NCI-H2107 (cell line): ENCODE results near the gene LYPD6B.

Experiments used
- DNase-seq: peaks from one replicate; lab custom pipeline; 2025; lab: John Stamatoyannopoulos, UW

Gene LYPD6B

DNA sequence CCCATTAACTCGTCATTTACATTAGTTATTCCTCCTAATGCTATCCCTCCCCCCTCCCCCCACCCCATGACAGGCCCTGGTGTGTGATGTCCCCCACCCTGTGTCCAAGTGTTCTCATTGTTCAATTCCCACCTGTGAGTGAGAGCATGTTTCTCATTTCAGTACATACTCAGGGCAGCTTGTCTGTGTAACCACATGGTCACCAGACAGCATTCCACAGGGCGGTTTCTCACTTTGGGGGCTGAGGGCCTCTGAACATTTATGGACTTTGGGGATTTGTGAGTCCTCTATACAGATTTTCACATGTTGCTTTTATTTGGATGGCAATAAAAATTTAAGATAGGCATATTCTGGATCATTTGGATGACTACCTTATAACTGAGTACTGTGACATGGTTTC, 84.0 kb downstream of the LYPD6B start:
- DNase-seq: no peak

GRCh38 chr2:149125031-149125725, 86.7 kb downstream of the LYPD6B start:
- DNase-seq: peak; percentile 16

DNA sequence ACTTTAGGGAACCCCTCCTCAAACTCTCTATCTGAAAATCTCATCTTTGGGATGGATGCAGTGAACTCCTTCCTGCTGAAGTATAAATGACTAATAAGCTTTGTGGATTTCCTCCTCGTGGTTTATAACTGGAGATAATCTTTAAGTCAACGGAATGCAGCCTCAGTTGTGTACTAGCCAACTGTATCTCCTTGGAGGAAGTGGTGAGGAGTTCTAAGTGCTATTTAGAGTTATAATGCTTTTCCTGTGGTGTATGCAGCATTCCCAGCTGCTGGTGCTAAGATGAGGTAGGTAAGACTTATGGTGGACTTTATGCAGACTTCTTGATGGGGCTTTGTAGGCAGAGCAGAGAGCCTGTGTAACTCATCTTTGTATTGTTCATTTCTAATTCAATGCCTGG, 90.9 kb downstream of the LYPD6B start:
- DNase-seq: no peak

- no peak for DNase-seq
Observed at GRCh38 chr2:149132339-149132738, 93.8 kb downstream of the LYPD6B start.

DNA sequence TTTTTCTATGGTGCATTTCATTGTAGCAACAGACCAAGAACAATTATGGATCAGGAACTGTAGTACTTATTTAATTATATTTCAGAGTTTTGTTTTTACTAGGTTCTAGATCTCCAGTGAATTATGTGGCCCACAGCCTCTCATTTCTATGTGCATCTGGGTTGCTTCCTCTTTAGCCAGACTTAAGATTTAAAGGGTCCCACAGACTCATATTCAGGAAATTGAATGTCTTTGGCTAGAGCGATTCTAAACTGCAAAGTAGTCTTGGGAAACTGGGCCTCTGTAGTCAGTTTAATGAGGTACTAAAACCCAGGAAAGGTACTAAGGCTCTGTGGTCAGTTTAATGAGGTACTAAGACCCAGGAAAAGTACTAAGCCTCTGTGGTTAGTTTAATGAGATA, 94.4 kb downstream of the LYPD6B start:
- no peak for DNase-seq

- DNase-seq: no peak
Observed at GRCh38 chr2:149134335-149134923, 95.9 kb downstream of the LYPD6B start.

GRCh38 chr2:149136111-149136510, 97.6 kb downstream of the LYPD6B start:
- no peak for DNase-seq

- no peak for DNase-seq
Observed at GRCh38 chr2:149141046-149141445, 102.5 kb downstream of the LYPD6B start.

GRCh38 chr2:149143734-149144133, 105.2 kb downstream of the LYPD6B start:
- no peak for DNase-seq

DNA sequence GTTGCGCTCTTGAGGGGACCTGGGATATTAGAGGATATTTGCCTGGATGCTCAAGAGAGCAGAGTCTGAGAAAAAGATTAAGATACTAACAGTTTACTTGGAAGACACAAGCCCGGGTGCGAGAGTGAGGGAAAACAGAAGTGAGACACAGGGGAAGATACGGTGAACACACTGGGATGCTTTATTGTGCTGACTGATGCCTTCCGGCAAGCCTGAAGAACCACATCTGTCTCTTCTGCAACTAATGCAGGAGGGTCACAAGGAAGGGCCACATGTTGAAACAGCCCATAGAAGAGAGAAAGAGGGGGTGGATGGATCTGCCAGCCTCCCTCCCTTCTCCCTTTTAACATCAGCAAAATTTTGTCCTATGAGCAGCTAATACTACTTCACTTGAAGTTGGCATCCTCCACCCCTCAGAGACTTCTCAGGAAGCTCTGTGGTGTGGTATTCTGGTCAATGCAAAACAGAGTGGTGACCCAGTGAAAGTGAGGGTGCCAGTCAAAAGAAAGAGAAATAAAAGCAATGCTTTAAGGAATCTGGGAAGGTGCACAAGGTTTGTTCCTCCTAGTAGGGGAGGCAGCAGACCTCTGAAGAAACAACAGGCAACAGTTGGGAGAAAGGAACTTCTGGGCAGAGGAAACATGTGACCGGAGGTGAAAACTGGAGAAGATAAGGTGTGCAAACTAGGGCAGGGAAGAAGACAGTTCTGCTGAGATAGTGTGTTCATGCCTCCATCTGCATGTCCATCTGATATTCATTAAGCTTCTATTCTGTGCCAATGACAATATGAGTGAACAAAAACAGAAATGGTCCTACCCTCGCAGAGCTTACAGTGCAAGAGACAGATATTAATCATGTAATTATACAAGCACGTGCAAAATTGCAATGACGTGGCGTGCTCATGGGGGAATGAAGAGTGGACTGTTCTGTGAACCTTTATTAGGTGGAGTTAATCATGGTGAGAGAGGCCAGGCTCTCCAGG, 107.1 kb downstream of the LYPD6B start:
- DNase-seq: no peak

- DNase-seq: no peak
Observed at GRCh38 chr2:149146876-149147275, 108.4 kb downstream of the LYPD6B start.

DNA sequence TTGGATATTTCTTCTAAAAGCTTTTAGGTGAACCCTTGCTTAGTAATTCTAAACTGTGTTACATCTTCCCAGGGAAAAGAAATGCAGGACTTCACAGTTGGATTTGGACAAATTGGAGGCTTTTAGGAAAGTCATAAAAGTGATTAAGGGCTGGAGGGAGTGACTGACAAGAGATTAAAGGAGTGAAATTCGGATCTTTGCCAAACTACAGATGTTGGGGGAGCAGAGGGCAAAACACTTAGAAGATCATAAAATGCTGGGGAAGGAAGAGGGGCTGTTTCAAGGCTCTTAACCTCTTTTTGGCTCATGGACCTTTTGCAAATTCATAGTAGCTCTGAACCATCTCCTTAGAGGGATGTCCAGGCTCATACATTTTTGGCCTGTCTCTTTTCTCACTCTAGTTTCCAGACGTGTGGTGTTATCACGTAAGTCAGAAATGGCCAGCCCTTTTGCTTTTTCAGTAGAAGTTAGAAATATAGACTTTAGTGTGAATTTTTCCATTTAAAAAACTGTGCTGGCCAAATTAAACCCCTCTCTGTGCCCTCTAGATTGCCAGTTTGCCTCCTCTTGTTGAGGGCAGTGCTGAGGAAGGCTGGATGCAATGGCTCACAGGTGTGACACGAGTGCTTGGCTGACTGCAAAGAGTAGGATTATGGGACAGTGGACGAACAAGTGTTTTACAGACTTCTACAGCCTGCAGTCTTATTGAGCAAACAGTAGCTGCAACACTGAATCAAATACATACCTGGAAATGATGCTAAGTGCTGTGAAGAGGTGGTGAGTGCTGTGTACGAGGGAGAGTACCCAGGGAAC, 109.9 kb downstream of the LYPD6B start:
- no peak for DNase-seq

DNA sequence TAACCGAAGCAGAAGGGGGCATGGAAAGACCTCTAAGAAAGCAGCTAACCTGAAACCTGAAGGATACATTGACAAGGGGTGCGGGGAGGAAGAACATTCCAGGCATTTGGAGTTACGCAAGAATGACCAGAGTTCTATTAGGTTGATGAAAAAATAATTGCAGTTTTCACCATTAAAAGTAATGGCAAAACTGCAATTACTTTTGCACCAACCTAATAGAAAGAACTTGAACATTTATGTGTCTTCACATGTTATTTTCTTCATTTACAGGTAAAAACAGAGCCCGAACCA, 110.5 kb downstream of the LYPD6B start:
- DNase-seq: no peak

GRCh38 chr2:149152469-149152953, 114.0 kb downstream of the LYPD6B start:
- no peak for DNase-seq

DNA sequence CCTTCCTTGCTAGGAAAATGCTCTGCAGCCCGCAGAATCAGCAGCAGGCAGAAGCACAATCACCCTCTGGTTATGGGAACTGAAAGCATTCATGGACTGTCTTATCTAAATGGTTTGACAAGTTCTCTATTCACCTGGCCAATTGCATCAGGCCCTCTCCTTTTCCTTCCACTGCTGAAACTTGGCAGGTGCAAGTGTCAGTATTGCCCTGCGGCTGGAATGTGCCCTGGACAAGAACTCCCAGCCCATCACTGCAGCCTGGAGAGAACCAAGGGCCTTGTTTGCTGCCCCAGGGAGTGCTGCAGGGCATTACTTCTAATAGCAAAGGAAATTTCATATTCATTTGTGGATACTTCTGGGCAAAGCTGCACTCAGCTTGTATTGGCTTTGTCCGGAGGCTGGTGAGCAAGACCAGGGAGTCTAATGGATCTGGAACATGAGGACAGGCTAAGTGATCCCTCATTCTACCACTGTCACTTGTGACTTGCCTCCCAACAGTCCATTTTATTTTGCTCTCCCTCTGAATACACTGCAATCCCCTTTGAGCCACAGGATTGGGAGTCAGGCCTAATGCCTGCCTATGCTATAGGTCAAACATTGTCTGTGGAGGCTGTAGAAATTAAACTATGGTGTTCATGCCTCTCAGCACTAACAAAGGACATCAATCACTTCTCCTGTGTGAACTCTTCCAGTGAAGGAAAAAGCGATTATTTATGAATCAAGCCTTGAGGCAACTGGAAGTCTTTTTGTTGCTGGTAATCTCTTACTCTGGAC, 116.9 kb downstream of the LYPD6B start:
- DNase-seq: no peak

GRCh38 chr2:149155988-149156387, 117.5 kb downstream of the LYPD6B start:
- no peak for DNase-seq

DNA sequence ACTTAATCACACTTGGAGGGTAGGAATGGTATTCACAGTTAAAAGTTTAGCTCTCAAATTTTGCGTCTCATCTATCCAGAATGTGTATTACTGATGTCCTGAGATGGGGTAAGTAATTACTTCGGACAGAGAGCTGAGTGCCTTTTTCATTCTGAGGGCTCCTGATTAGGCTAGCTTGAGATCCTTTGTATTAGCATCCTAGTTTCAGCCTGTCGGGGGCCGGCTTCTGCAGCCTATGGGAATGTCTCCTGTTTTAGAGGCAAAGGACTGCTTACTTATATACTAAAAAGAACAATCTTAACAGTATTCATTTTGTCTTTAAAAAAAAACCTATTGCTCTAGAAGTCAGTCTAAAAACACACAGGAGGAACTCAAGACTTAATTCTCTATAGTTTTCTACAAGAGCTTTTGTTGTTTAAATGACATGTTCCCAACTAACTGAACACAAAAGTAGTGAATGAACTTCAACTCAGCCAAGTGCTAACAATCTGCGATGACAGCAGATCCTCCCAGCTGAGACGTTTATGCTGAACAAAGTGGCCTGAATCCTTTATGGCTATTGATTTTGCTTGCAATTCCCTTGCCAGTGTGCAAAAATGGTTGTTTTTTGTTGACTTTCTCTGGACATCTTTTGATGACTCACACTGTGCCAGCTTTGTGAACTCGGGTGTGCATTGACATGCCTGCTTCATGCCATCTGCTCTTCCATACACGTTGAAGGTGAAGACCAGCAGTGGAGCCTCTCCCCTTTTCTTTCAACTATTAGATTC, 118.7 kb downstream of the LYPD6B start:
- DNase-seq: no peak

GRCh38 chr2:149158957-149159356, 120.5 kb downstream of the LYPD6B start:
- no peak for DNase-seq

DNA sequence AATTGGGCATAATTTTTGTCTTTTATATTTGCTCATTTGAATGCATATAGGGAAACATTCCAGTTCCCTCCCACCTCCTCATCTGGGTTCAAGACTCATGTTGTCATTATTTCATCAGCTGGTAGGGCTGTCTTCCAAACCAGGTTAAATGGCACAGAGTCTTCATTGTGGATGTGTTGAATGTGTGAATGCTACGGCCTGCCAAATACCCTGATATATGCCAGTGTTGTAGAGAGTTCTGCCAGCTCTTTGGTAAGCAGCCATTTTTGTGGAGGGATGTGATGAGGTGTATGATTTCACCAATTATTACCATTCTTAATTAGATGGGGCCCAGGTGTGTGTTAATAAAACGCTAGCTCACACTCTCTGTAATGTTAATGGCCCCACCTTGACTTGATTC, 121.7 kb downstream of the LYPD6B start:
- no peak for DNase-seq

DNA sequence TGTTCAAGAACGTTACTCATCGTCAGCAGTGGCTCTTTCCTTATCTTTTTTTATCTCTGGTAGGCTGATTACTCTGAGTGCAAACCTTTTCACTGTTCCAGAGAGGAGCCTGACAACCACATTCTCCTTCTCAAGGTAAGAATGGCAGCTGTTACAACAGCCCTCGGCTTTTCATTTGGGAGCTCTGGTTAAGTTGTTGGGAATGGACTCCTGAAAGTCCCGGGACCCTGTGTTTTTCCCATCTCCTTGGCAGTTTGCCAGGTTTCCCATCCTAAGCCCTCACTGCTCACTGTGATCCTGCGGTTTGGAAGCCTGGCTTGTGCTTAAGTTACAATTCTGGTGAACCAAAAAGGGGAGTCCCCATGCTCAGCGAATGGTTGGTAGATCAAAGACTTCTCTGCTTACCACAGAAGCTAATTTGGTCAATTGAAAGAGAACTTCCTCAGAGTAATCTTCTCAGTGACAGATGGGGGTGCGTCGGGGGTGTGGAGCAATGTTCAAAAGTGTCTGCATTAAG, 122.3 kb downstream of the LYPD6B start:
- no peak for DNase-seq
